Endodermal cell (in vitro differentiated cells): Measurements from ENCODE around the gene KCNIP4. TPM values are rescaled to one million over a fixed set of nuclear protein-coding genes. Genes with fewer than 3 reads are reported as not detected.

Source experiments
- DNase-seq: peaks from one replicate; pipeline ENCODE4 v3.0.0-alpha.2; 2017
- H3K27ac ChIP-seq: 2 replicates; pipeline ENCODE4 v1.5.1; 2013; ENCODE audit warnings: mild to moderate bottlenecking, low read depth, low read length, moderate library complexity
- H3K27me3 ChIP-seq: 2 replicates; pipeline ENCODE4 v1.6.1; 2013; ENCODE audit warnings: mild to moderate bottlenecking, low read length, moderate library complexity; ENCODE audit not compliant: insufficient read depth, control insufficient read depth, poor library complexity, severe bottlenecking
- H3K36me3 ChIP-seq: 2 replicates; pipeline ENCODE4 v1.7.0; 2013; ENCODE audit warnings: mild to moderate bottlenecking, low read length, moderate library complexity; ENCODE audit not compliant: control insufficient read depth, insufficient read depth
- H3K4me1 ChIP-seq: one replicate; pipeline ENCODE4 v1.7.0; 2013; ENCODE audit warnings: low read length; ENCODE audit not compliant: control insufficient read depth, insufficient read depth
- H3K4me3 ChIP-seq: 2 replicates; pipeline ENCODE4 v1.5.1; 2013; ENCODE audit warnings: mild to moderate bottlenecking, low read length, moderate library complexity
- H3K9ac ChIP-seq: 2 replicates; pipeline ENCODE4 v1.6.1; 2013; ENCODE audit warnings: mild to moderate bottlenecking, low read length, moderate library complexity; ENCODE audit not compliant: poor library complexity, severe bottlenecking; ENCODE audit errors: extremely low read depth
- H3K9me3 ChIP-seq: 2 replicates; pipeline ENCODE4 v1.6.1; 2013; ENCODE audit warnings: mild to moderate bottlenecking, low read length, moderate library complexity; ENCODE audit not compliant: control insufficient read depth
- H3K27ac Mint-ChIP-seq: 2 replicates; pipeline ENCODE4 v1.8.0; 2020; ENCODE audit warnings: mixed read lengths
- H3K27me3 Mint-ChIP-seq: 2 replicates; pipeline ENCODE4 v1.8.0; 2021; ENCODE audit warnings: mild to moderate bottlenecking, mixed read lengths; ENCODE audit not compliant: insufficient read depth
- H3K36me3 Mint-ChIP-seq: 2 replicates; pipeline ENCODE4 v1.8.0; 2020; ENCODE audit warnings: low read depth, mixed read lengths
- H3K4me1 Mint-ChIP-seq: 2 replicates; pipeline ENCODE4 v1.8.0; 2020; ENCODE audit warnings: mixed read lengths
- H3K4me3 Mint-ChIP-seq: 2 replicates; pipeline ENCODE4 v1.8.0; 2020; ENCODE audit warnings: mild to moderate bottlenecking, moderate library complexity, mixed read lengths
- H3K9me3 Mint-ChIP-seq: 2 replicates; pipeline ENCODE4 v1.8.0; 2020; ENCODE audit warnings: mild to moderate bottlenecking, mixed read lengths
- WGBS, 2 experiments: methylation state at CpG; one replicate each; pipeline versions ENCODE4 v1.1.5 to v1.1.7; 2013; ENCODE audit warnings: missing lambda C conversion rate in 2 of 2, mixed read lengths in 1 of 2; ENCODE audit not compliant: insufficient coverage in 1 of 2, insufficient read length in 1 of 2; 5-methylcytosine and 5-hydroxymethylcytosine counted together
- total RNA-seq, 2 donors: library from RNA; stranded (reverse); fragmentation: NEBNext Ultra II Directional in 1 of 2; extraction: Animal tissue kit (Norgen Biotek cat#: 25700) in 1 of 2; gene quantifications; 2 replicates in 1 of 2; 3 replicates in 1 of 2; pipeline ENCODE4 v1.2.1, GENCODE V29; 2021
- TF ChIP-seq, protein P1 (sequence below): fragments of 200-600 bp; sonication (generic); conservative IDR thresholded peaks from 2 replicates; pipeline ENCODE4 v1.5.0; 2021; ENCODE audit warnings: antibody characterized with exemption, mild to moderate bottlenecking

The KCNIP4 gene
- total RNA-seq, 2 donors from 2014 or later: not detected

DNA sequence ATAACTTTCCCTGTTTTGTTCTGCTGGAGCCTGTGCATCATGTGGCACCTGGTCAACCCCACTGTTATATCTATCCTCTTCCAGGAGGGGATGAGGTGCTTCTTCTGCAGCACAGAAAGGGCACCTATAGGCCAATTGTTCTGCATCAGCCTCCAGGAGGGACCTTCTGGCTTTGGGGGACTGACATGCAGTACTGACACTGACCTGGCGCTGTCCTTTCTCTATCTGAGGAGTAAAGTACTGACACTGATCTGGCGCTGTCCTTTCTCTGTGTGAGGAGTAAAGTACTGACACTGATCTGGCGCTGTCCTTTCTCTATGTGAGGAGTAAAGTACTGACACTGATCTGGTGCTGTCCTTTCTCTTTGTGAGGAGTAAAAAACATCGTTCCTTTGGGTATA lies 749.9 kb downstream of the KCNIP4 start:
- no peaks in the 10 kb centered on the region for H3K9me3 Mint-ChIP-seq
- H3K27ac ChIP-seq: no peak overlapping the region
- H3K4me3 ChIP-seq: no peak overlapping the region
- H3K4me1 Mint-ChIP-seq: peaks cover 11% of the 10 kb centered on the region
- no peak overlapping the region for H3K9ac ChIP-seq
- H3K27me3 ChIP-seq: no peaks in the 10 kb centered on the region
- H3K36me3 Mint-ChIP-seq: no peaks in the 10 kb centered on the region
- TF ChIP-seq, protein P1, sequence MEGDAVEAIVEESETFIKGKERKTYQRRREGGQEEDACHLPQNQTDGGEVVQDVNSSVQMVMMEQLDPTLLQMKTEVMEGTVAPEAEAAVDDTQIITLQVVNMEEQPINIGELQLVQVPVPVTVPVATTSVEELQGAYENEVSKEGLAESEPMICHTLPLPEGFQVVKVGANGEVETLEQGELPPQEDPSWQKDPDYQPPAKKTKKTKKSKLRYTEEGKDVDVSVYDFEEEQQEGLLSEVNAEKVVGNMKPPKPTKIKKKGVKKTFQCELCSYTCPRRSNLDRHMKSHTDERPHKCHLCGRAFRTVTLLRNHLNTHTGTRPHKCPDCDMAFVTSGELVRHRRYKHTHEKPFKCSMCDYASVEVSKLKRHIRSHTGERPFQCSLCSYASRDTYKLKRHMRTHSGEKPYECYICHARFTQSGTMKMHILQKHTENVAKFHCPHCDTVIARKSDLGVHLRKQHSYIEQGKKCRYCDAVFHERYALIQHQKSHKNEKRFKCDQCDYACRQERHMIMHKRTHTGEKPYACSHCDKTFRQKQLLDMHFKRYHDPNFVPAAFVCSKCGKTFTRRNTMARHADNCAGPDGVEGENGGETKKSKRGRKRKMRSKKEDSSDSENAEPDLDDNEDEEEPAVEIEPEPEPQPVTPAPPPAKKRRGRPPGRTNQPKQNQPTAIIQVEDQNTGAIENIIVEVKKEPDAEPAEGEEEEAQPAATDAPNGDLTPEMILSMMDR: peak; percentile 56
- H3K27ac Mint-ChIP-seq: no peak overlapping the region
- H3K36me3 ChIP-seq: no peaks in the 10 kb centered on the region
- H3K4me1 ChIP-seq: peaks cover 8% of the 10 kb centered on the region
- 83 to 95% methylated on average over 2 to 4 of the region's 4 CpGs for WGBS, 2 experiments
- DNase-seq: peak; percentile 62
- no peak overlapping the region for H3K4me3 Mint-ChIP-seq
- no peaks in the 10 kb centered on the region for H3K9me3 ChIP-seq
- no peaks in the 10 kb centered on the region for H3K27me3 Mint-ChIP-seq

DNA sequence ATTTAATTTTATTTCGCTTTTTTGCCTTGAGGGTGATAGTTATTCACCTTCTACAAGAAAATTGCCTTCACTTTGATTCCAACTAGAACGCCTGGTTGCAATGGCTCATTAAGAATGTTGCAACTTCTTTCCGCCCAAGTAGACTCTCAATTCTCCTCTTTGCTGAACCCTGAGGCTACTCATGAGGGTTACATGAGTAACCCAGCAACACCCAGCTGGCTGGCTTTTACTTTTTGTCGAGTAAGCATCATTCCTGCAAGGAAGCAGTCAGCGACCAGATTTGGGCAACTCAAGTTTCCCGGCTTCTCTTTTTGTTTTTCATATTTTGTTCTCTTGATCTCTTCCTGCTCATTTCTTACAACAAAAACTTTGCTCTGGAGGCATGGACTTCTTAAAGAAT lies 752.9 kb downstream of the KCNIP4 start:
- TF ChIP-seq, protein P1: no peak
- no peak for DNase-seq
- Mint-ChIP-seq H3K36me3 (no peaks in the 10 kb centered on the region), H3K27ac (no peak overlapping the region), H3K27me3 (no peaks in the 10 kb centered on the region), H3K4me1 (no peaks in the 10 kb centered on the region), H3K4me3 (no peak overlapping the region), H3K9me3 (no peaks in the 10 kb centered on the region)
- no peaks in the 10 kb centered on the region for H3K4me1 ChIP-seq
- no peak overlapping the region for H3K4me3 ChIP-seq
- H3K9me3 ChIP-seq: no peaks in the 10 kb centered on the region
- H3K27me3 ChIP-seq: no peaks in the 10 kb centered on the region
- no peak overlapping the region for H3K9ac ChIP-seq
- no peaks in the 10 kb centered on the region for H3K36me3 ChIP-seq
- H3K27ac ChIP-seq: no peak overlapping the region
- WGBS, 2 experiments: 88 to 91% methylated on average over 2 to 6 of the region's 6 CpGs

- no peaks in the 10 kb centered on the region for H3K4me1 ChIP-seq
- 98 to 100% methylated on average over 1 of the region's 2 CpGs for WGBS, 2 experiments
- no peaks in the 10 kb centered on the region for H3K27me3 Mint-ChIP-seq
Observed at GRCh38 chr4:21192367-21192766, 756.2 kb downstream of the KCNIP4 start.

More at GRCh38 chr4:21192367-21192766, 756.2 kb downstream of the KCNIP4 start:
- no peak for DNase-seq
- Mint-ChIP-seq H3K4me1 (peaks cover 7% of the 10 kb centered on the region), H3K4me3 (no peak overlapping the region), H3K36me3 (no peaks in the 10 kb centered on the region), H3K9me3 (no peaks in the 10 kb centered on the region), H3K27ac (no peak overlapping the region)
- Histone ChIP-seq H3K9me3 (no peaks in the 10 kb centered on the region), H3K27ac (no peak overlapping the region), H3K9ac (no peak overlapping the region), H3K4me3 (no peak overlapping the region), H3K27me3 (no peaks in the 10 kb centered on the region), H3K36me3 (no peaks in the 10 kb centered on the region)
- TF ChIP-seq, protein P1: peak; percentile 65
